Activated naive CD8-positive, alpha-beta T cell treated with anti-CD3 and anti-CD28 coated beads, Interleukin-2, amount 50 U/mL, for 24 hours (primary cell): Measurements from ENCODE around the gene CA5A.
A peak's percentile ranks its signal among the peaks of the same experiment; 100 is the strongest.
"Not testable (repeated sequence)": the region's sequence is repeated elsewhere in the genome, so short reads cannot be mapped to it uniquely, and the experiment has no call there.

Source experiments
- ATAC-seq: fragments of 150-1000 bp; cut with Tn5 transposase; one replicate; pipeline ENCODE4 v1.10.0; 2021
- DNase-seq: peaks from one replicate; pipeline ENCODE4 v3.0.0; 2021
- H3K27ac Mint-ChIP-seq: one replicate; pipeline ENCODE4 v1.8.0; 2021; ENCODE audit warnings: mild to moderate bottlenecking, mixed read lengths
- H3K27me3 Mint-ChIP-seq: one replicate; pipeline ENCODE4 v1.8.0; 2021; ENCODE audit warnings: mixed read lengths
- H3K36me3 Mint-ChIP-seq: one replicate; pipeline ENCODE4 v1.8.0; 2021; ENCODE audit warnings: low read depth, mixed read lengths
- H3K4me1 Mint-ChIP-seq: one replicate; pipeline ENCODE4 v1.8.0; 2021; ENCODE audit warnings: mixed read lengths
- H3K4me3 Mint-ChIP-seq: one replicate; pipeline ENCODE4 v1.8.0; 2021; ENCODE audit warnings: mild to moderate bottlenecking, moderate library complexity, mixed read lengths
- H3K9me3 Mint-ChIP-seq: one replicate; pipeline ENCODE4 v1.8.0; 2021; ENCODE audit warnings: mixed read lengths

CA5A gene

GRCh38 chr16:87947356-87948118, 11.2 kb upstream of the CA5A start:
- Mint-ChIP-seq H3K36me3 (peaks cover 5% of the 10 kb centered on the region), H3K4me1 (peaks cover 33% of the 10 kb centered on the region), H3K27me3 (peaks cover 2% of the 10 kb centered on the region), H3K4me3 (no peak overlapping the region), H3K9me3 (no peaks in the 10 kb centered on the region), H3K27ac (peak overlapping the region; percentile 82)
- DNase-seq (no peak), ATAC-seq (no peak)

DNA sequence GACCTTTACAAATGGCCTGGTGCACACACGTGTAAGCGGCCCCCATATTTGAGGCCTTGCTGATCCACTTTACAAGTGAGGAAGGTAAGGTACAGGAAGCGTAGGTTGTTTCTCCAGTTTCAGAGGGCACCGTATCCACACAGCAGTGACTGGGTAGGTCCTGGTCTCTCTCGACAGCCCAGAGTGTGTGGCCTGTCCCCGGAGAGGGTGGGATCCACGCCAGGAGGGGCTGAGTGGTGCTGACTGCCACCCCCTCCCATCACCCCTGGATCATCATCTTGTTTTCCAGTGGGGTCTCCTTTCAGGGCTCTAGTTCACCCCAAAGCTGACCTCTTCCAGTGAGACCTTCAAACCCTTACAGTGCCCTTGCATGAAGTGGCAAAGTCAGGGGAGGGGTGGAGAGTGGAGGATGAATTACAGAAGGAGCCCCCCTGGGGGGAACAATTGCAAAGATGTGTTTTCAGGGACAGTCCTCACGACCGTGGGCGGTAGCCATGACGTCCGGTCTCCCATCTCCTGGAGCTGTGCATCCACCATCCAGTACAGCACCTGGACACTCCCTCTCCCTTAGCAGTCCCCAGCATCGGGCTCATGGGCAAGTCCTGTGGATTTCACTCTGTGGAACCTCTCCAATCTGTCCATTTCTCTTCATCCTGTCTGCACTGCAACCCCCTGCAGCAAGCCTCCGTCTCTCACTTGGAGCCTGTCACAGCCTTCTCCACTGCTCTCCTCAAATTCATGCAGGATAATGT, 10.4 kb upstream of the CA5A start:
- Mint-ChIP-seq H3K36me3 (no peaks in the 10 kb centered on the region), H3K27ac (no peak overlapping the region), H3K4me3 (no peak overlapping the region), H3K9me3 (no peaks in the 10 kb centered on the region), H3K27me3 (peaks cover 2% of the 10 kb centered on the region), H3K4me1 (peaks cover 27% of the 10 kb centered on the region)
- ATAC-seq (no peak), DNase-seq (no peak)

DNA sequence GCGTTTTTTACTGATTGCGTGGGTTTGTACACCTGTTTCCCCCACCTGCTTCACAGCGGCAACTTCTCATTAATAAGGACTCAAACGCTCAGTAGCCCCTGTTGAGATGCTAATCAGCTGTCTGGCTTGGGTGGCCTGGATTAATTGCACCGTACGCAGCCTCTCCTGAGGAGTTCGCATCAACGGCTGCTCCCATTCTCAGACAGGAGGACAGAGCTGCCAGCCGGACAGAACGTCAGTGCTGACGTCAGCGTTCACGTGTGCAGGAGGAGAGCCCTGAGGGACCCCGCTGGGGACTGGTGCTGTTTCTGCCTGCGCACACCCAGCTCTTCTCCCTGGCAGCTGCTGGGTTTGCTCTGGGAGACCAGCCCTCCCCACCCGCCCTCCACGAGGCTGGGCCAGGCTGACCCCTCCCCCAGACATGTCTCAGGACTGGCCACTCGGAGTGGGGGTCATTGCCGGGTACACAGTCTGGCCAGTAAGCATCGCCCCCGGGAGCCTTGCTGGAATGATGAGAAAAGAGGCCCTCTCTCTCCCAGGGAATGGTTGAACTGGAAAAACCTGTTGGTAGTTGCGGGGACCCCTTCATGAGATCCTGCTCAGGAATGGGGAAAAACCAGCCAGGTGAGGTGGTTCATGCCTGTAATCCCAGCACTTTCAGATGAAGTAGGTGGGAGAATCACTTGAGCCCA, 9.2 kb upstream of the CA5A start:
- ATAC-seq = peak; percentile 58
- DNase-seq = no peak
- H3K27ac Mint-ChIP-seq = no peak overlapping the region
- H3K4me1 Mint-ChIP-seq = peaks cover 22% of the 10 kb centered on the region
- H3K36me3 Mint-ChIP-seq = no peaks in the 10 kb centered on the region
- no peaks in the 10 kb centered on the region for H3K9me3 Mint-ChIP-seq
- peak overlapping the region; percentile 48 for H3K4me3 Mint-ChIP-seq
- H3K27me3 Mint-ChIP-seq = no peaks in the 10 kb centered on the region

GRCh38 chr16:87942680-87943079, 6.4 kb upstream of the CA5A start:
- Mint-ChIP-seq H3K27ac (no peak overlapping the region), H3K27me3 (no peaks in the 10 kb centered on the region), H3K4me1 (peaks cover 10% of the 10 kb centered on the region), H3K4me3 (no peak overlapping the region), H3K9me3 (peaks cover 4% of the 10 kb centered on the region), H3K36me3 (no peaks in the 10 kb centered on the region)
- no peak for ATAC-seq
- DNase-seq = no peak

- Mint-ChIP-seq H3K4me1 (peaks cover 5% of the 10 kb centered on the region), H3K9me3 (peaks cover 4% of the 10 kb centered on the region), H3K27ac (no peak overlapping the region), H3K36me3 (no peaks in the 10 kb centered on the region), H3K4me3 (no peak overlapping the region), H3K27me3 (no peaks in the 10 kb centered on the region)
- ATAC-seq = no peak
- DNase-seq = no peak
These were observed 3.5 kb upstream of the CA5A start for GRCh38 chr16:87939562-87940423.

GRCh38 chr16:87938412-87938949, 2.2 kb upstream of the CA5A start:
- H3K27ac Mint-ChIP-seq = no peak overlapping the region
- peaks cover 4% of the 10 kb centered on the region for H3K4me1 Mint-ChIP-seq
- no peak overlapping the region for H3K4me3 Mint-ChIP-seq
- peaks cover 4% of the 10 kb centered on the region for H3K9me3 Mint-ChIP-seq
- ATAC-seq (no peak), DNase-seq (no peak)
- H3K36me3 Mint-ChIP-seq = no peaks in the 10 kb centered on the region
- no peaks in the 10 kb centered on the region for H3K27me3 Mint-ChIP-seq

DNA sequence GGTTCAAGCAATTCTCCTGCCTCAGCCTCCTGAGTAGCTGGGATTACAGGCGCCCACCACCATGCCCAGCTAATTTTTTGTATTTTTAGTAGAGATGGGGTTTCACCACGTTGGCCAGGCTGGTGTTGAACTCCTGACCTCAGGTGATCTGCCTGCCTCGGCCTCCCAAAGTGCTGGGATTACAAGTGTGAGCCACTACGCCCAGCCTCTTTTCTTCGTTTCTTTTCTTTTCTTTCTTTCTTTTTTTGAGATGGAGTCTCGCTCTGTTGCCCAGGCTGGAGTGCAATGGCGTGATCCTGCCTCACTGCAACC, 858 bp upstream of the CA5A start:
- not testable (repeated sequence) for H3K4me1 Mint-ChIP-seq, ATAC-seq, H3K9me3 Mint-ChIP-seq, H3K4me3 Mint-ChIP-seq, H3K27ac Mint-ChIP-seq, H3K27me3 Mint-ChIP-seq, H3K36me3 Mint-ChIP-seq, DNase-seq

DNA sequence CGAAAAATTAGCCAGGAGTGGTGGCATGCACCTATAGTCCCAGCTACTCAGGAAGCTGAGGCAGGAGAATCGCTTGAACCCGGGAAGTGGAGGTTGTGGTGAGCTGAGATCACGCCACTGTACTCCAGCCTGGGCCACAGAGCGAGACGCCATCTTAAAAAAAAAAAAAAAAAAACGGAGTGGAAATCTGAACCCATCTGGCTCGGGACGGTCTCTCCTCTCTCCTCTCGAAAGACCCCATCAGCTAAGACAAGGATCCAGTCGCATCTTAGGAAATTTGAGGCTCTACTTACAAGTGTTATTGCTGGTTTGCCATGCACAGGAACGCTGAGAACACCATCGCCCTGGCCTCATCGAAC, 334 bp downstream of the CA5A start:
- H3K27me3 Mint-ChIP-seq, H3K4me1 Mint-ChIP-seq, H3K9me3 Mint-ChIP-seq, H3K27ac Mint-ChIP-seq, DNase-seq, ATAC-seq, H3K36me3 Mint-ChIP-seq, H3K4me3 Mint-ChIP-seq: not testable (repeated sequence)

- not testable (repeated sequence) for ATAC-seq, H3K27ac Mint-ChIP-seq, H3K36me3 Mint-ChIP-seq, H3K9me3 Mint-ChIP-seq, H3K4me1 Mint-ChIP-seq, H3K27me3 Mint-ChIP-seq, H3K4me3 Mint-ChIP-seq, DNase-seq
These were observed 1.4 kb downstream of the CA5A start for GRCh38 chr16:87934752-87935425.

GRCh38 chr16:87933140-87933495, 3.2 kb downstream of the CA5A start:
- DNase-seq (no peak), ATAC-seq (no peak)
- Mint-ChIP-seq H3K36me3 (no peaks in the 10 kb centered on the region), H3K4me3 (no peak overlapping the region), H3K27me3 (no peaks in the 10 kb centered on the region), H3K9me3 (no peaks in the 10 kb centered on the region), H3K4me1 (no peaks in the 10 kb centered on the region), H3K27ac (no peak overlapping the region)

DNA sequence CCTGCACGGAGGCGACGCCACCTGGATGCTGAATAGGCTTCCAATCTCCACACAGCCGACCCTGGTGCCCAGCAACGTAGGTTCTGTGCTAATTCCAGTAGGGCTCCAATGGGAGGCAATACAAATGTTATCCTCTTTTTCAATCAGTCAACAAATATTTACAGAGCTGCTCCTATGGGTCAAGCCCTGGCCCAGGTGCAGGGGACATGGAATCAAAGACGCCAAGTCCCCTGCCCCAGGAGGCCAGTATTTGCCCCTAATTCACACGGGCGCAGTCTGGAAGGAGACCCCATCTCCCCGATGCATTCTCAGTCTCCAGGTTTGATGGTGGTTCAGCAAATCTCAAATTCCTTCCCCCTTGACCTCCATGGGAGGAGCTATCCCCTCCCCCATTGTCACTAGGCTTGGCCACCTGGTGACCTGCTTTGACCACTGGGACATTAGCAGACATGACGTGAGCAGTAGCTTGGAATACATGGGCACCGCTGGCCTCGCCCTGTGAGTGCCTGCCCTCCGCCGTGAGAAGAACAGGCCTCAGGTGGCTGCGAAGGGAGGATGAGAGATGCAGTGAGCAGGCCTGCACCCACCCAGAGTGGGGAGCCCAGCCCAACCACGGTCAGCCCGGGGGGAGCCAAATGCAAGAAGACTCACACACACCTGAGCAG, 3.7 kb downstream of the CA5A start:
- H3K27me3 Mint-ChIP-seq, H3K4me3 Mint-ChIP-seq, ATAC-seq, H3K27ac Mint-ChIP-seq, DNase-seq, H3K36me3 Mint-ChIP-seq, H3K4me1 Mint-ChIP-seq, H3K9me3 Mint-ChIP-seq: not testable (repeated sequence)

GRCh38 chr16:87931504-87931903, 4.8 kb downstream of the CA5A start:
- Mint-ChIP-seq H3K27ac (no peak overlapping the region), H3K36me3 (no peaks in the 10 kb centered on the region), H3K27me3 (no peaks in the 10 kb centered on the region), H3K4me3 (no peak overlapping the region), H3K4me1 (peaks cover 3% of the 10 kb centered on the region), H3K9me3 (no peaks in the 10 kb centered on the region)
- DNase-seq (no peak), ATAC-seq (peak; percentile 31)

- ATAC-seq (peak; percentile 63), DNase-seq (no peak)
- no peak overlapping the region for H3K4me3 Mint-ChIP-seq
- peaks cover 7% of the 10 kb centered on the region for H3K4me1 Mint-ChIP-seq
- H3K27me3 Mint-ChIP-seq = peaks cover 3% of the 10 kb centered on the region
- H3K9me3 Mint-ChIP-seq = no peaks in the 10 kb centered on the region
- H3K36me3 Mint-ChIP-seq = no peaks in the 10 kb centered on the region
- H3K27ac Mint-ChIP-seq = no peak overlapping the region
These were observed 5.9 kb downstream of the CA5A start for GRCh38 chr16:87930456-87930855.
